Activated T-helper 1 cell treated with Interleukin-2 at 50 U/mL for 16 hours (primary cell): Measurements from ENCODE around the gene WNT2.

Experiments
- DNase-seq: peaks from one replicate; pipeline ENCODE4 v3.0.0-alpha.2; 2020; ENCODE audit warnings: low read depth

WNT2 gene

DNA sequence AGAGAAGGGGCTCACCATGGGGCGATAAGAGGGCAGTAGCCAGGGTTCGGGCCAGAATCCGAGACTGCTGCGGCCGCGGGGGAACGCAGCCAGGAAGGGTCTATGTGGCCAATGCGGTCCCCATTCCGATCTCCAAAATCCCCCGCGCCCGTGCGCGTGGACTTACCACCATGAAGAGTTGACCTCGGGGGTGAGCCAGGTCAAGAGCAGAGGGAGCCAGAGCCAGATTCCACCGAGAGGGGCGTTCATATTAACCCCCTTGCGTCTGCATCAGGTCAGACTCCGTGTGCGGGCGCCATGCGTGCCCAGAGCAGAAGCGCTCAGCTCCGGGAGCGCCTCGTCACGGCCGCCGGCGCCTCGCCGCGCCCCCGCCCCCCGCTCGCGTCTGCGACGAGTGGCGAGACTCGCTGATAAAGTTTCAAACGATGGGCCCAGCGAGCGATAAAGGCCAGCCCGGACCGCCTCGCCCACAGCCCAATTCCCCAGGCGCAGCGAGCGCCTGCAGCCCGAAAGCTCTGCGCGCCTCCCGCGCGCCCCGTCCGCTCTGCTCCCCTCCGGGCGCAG is at the start of gene WNT2:
WNT2 (minus strand) TSS at position 318 of the 564 bp plus-strand sequence; CDS start at position 249, 69 bp downstream.
- no peak for DNase-seq

DNA sequence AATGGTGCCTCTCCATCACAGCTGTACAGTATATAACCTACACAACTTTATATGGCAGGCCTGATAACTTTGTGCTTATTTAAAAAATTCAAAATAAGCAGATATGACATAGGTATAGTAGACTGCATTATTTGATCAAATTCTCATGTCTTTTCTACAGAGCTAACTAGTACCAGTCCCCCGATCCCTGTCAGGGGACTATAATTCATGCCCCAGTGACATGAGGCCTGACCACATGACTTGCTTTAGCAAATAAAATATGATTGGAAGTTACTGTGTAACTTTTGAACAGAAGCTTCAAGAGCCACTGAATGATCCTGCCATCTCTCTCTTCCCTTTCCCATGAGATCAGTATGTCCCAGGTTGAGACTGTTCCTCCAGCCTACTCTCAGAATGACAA is 49.2 kb upstream of the WNT2 start:
- DNase-seq: no peak

DNA sequence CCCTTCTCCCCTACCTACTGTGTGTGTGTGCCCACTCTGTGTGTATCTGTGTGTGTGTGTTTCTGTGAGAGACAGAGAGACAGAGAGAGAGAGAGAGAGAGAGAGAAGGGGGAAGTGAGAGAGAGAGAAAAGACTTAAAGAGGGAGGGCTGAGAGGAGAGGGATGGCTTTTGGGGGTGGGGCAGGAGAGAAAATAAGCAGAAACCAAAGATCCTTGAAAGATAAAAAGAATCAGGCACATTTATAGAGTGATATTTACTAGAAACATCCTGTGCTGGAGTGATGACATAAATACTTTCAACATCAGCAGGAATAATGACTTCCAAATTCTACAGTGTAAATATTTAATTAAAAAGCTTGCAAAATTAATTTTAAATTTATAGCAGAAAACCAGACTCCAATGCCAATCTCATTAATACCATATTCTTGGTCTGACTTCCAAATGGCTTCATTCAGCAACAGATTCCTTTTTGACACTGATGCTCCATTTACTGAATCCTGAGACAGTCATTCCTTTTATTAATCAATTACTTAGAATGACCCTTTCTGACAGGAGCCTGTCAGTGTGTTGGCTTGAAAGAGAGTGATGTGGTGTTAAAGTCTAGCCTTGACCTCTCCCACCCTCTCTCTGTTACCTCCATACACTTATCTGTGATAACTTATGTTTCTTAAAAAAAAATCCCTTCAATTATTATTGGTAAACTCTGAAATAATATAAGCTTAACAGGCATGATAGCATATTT is 41.7 kb upstream of the WNT2 start:
- no peak for DNase-seq

DNA sequence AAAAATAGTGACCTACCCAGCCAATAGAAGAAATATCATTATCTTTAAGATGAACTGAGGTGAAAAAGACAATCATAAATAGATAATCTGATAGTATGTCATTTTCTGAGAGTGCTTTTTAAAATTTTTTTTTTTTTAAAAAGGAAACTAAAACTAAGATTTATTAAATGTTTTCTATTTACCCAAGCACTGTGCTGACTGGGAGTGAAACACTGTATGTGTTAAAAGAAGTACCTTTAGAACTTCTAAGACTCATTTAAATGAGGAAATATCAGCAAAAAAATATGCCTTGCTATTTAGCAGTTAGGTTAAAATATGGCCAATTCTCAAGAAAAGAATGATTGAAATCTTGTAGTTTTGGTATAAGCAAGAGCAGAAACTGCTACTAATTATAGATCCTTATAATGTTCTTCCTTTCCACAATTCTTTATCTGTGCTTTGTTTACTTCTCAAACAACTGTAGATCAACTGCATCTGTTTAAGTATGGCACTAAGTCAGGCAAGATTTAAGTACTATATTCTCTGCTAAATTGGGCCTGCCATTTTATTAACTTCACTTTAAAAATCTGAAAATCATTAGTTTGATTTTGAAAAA is 39.5 kb upstream of the WNT2 start:
- DNase-seq: no peak

DNA sequence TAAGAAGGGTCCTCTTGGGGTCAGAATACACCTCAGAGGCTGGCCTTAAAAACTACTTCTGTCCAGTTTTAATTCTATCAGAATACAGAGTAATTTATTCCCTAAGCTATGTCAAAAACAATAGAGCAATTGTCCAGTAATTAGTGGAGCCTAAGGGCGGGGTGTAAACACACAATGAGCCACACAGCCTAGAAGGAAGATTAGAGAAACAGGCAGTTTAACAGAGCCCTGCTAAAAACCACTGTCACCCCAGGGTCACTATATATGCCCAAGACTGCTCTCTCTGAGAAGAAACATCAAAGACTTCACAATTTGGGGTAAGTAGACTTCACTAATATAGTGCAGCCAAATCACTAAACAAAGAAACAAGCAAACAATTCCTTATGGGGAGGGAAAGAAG is 27.2 kb upstream of the WNT2 start:
- DNase-seq: no peak

DNA sequence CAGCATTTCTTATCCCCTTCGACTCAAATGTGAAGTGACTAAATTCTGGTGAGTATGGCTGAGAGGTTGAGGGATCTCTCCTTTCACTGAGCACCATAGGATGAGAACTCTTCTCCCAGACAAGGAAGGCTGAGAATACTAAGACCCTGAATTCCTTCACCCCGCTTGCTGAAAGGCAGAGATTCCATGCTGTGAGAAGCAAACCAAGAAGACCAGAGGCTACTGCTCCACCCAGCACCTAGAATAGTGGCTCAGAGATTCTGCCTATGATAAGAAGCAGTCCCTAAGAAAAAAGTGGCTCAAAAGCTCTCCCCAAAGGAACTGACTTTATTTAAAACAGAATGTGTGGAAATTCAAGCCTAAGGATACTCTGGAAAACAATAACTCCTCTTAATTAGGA is 26.7 kb upstream of the WNT2 start:
- no peak for DNase-seq

DNA sequence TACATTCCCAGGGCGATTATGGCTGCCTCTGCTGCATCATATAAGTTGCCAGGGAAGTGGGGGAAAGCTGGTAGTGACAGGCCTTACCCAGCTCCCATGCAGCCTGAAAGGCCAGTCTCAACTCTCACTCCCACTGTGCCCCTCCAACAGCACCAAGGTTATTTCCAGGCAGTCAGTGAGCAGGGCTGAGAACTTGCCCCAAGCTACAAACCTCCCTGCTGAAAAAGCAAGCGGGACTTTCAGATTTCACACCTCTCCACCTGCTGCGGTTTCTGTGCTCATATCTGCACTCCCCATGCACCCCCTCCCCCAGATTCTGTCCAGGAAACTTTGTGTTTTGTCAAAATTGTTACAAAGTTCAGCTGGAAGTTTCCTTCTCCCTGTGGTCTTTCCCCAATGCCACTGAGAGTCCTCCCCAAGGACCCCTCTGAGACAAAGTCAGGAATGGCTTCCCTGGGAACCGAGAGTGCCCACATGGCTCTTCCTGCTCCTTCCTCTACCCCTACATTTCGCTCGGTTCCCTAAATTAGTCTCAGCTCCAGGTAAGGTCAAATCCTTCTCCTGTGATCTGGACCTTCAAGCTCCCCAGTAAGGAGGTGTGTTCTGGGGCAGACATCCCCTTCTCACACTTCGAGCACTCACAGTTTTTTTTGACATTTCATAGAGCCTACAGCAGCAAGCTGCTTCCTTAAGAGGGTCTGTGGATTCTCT is 25.3 kb upstream of the WNT2 start:
- DNase-seq: no peak

DNA sequence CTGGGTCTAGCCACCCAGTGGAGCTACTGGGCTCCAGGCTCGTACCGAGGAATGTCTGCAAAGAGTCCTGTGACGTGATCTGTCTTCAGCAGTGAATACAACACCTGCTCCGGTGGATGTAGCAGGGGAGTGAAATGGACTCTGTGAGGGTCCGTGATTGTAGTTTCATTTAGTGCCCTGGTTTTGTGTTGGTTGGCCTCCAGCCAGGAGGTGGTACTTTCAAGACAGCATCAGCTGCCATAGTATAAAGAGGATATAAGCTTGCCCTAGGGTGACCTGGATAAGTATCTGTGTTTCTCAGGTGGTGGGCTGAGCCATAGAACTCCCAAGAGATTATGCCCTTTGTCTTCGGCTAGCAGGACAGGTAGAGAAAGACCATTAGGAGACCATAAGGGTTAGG is 24.6 kb upstream of the WNT2 start:
- no peak for DNase-seq

DNA sequence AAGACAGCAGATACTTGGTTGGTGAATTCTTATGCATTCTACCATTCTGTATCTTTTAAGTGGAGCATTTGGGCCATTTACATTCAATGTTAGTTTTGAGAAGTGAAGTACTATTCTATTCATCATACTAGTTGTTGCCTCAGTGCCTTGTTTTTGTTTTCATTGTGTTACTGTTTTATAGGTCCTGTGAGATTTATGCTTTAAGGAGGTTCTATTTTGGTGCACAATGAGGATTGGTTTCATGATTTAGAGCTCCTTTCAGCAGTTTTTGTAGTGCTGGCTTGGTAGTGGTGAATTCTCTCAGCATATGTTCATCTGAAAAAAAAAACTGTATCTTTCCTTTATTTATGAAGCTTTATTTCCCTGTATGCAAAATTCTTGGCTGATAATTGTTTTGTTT is 23.3 kb upstream of the WNT2 start:
- no peak for DNase-seq

DNA sequence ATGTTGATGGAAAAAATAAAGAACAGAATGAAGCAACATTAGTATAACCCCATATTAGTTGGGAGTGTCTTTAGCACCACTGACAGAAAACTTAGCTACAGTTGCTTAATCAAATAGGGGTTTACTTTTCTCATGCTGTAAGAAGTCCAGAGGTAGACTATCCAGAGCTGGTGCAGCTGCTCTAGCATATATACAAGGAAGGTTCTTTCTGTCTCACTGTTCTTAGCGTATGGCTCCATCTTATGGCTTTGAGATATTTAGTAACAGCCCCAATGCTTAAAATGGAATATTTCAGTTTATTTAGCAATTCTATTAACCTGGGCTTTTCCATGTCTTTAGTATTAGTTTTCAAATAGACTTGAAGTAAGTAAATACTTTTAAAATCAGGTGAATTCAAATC is 15.2 kb upstream of the WNT2 start:
- no peak for DNase-seq

DNA sequence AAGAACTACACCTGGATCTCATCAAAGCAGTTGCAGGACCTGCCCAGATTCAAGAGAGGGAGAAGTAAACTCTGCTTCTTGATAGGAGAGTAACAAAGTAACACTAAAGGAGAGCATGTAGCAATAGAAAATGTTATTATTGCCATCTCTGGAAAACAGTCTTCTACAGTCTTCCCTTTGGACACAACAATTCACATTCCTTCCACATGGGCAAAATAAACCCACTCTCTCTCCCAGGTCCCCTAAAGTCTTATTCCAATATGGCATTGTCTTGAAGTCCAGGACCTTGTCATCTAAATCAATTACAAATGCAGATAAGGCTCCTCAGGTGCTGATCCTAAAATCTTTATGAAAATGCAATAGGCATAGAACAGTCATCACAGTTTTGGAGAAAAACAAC is 10.3 kb upstream of the WNT2 start:
- no peak for DNase-seq

DNA sequence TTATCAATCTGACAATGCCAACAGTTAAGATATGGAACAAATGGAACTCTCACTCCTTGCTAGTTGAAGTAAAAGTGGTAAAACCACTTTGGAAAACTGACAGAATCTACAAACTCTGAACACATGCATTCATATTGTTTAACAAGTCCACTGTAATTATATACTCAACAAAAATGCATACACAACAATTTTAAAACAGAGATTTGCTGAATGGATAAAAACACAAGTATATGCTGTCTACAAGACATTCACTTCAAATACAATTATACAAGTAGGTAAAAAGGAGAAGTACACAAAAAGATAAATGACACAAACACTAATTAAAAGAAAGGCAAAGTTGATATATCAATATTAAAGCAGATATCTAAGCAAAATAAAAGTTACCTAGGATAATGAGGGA is 9.2 kb upstream of the WNT2 start:
- DNase-seq: no peak

DNA sequence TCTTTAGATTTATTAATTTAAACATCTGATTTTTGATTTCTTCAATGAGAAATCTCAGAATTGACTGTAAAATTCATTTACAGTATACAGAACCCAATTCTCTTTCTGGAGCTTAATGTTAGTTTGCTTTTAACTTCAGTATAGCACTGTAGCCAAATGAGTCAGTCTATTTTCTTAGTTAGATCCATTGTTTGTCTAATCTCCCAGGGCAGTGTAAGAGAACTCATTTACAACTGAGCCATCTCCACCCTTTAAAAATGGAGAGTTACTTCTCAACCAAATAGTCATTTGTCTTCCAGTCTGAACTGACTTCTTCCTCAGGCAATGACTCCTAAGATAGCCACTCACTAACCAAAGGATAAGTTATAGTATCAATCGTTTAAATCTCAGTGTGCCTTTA is 3.0 kb upstream of the WNT2 start:
- DNase-seq: no peak

DNA sequence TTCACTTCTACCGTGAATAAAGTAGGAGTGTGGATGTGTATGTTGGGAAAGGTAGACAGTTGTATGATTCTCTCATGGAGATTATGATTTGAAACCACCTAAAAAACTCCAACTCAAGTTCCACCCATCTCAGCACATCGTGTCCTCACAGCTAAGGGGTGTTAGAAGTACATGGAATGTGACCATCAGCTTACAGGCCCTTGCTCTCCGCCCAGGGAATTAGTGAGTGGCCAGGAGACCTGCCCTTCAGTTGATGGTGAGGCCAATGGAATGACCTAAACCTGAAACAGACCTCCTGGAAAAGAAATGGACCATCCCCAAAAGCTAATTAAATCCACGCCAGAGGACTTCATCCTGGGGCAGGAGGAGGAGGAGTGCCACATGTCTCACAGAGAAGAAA is 2.1 kb upstream of the WNT2 start:
- DNase-seq: no peak

DNA sequence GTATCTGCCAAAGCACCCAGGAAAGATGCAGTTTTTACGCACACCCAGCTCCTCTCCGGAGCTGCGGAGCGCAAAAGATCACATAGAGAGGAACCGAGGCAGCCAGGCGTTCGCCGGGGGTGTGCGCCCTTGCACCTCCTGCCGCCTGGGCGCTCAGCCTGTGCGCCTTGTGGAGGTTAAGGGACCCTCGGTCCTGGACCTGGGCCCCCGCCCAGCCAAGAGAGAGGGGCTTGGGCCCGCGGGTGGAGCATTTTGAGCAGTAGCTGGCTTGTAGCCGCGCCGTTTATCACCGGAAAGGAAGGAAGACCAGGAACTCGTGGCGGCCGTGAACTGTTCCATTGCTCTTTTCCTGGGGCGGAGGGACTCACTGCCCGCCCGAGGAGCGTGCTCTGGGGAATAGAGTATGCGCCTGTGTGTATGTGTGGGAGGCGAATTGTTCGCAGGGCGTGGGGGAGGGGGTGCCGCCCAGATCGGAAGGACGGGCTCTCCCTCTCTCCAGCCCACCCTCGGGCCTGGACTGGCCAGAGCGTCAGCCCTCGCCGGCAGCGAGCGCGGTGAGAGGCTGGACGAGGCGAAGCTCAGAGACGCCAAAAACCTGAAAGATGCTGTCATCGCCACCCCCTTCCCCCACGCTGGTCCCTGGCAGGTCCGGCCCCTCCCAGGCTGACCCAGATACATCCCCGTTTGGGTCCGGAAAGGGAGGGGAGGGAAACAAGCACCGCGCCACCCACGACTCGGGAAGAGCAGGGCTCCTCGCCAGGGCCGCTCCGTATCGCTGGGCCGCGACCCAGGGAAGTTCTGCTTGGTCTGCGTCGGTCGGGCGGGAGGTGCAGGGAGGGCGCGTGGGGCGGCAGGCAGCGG is 1.2 kb upstream of the WNT2 start:
- no peak for DNase-seq

DNA sequence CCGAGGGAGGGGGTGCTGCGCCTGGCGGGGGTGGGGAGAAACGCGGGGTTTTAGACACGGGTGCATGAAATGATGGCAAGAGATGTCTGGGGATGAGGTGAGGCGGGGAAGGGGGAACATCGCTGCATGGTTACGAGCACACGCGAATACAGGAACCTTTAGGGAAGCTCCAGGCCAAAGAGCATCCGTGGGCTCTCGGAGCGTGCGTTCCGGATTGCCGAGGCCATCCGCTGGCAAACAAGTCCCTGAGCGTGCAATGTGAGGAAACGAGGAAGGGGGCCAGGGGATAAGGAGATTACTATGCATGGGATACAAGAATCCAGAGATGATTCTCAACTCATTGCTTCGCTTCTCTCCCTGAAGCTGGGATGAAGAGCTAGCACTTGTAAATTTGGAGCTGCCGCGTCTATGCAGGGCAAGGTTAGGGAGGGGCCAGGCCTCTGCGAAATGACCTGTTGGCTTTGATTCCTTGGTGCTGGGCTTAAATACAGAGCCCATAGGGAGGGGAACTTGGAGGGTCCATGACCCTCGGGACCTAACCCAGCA is 520 bp upstream of the WNT2 start:
- no peak for DNase-seq

DNA sequence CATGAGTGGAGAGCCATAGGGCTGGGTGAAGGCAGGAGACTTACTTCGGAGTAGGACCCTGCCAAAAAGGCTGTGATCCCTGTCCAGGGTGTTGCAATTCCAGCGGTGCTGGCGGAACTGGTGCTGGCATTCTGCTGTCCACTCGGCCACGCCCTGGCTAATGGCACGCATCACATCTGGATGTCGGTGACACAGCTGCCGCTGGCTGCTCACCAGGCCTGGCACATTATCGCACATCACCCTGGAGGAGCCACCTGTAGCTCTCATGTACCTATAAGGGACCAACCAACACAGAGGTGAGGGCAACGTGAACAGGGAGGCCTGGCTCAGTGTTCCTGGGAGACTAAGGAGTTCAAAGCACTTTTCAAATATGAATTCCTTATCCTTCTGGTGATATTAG is 2.3 kb downstream of the WNT2 start:
- DNase-seq: no peak

DNA sequence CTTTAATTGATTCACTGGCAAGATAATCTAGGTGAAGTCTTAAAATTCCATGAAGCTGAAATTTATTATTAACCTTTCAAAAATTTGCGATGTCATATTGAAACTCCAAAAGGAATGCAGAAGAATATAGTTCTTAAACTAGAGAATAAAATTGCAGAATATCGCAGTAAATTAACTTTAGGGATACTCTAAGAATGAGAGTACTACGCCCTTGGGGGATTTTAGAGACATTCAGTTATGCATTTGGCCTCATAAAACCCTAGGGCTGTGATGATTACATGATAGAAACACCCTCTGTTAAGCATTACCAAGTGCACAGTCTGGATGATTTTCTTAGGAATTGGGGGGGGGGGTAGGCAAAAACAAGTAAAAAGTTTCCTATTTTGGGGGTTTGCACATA is 3.7 kb downstream of the WNT2 start:
- DNase-seq: no peak

DNA sequence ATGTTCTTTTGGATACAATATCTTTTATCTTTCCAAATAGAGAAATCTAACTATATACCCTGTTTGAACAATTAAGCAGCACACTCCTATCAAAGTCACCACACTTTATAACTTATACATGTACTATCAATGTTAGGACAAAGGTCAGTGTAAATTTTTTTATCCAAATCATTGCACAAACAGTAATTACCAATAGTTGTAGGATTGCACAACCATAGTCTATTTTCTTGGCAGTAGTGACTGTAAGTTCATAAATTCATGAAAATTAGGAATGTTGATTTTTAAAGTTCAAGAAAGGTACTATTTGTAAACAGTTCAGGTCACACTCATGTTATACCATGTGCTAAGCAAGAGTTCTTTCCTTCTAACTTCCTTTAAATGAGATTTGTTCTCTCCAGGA is 9.3 kb downstream of the WNT2 start:
- DNase-seq: no peak

DNA sequence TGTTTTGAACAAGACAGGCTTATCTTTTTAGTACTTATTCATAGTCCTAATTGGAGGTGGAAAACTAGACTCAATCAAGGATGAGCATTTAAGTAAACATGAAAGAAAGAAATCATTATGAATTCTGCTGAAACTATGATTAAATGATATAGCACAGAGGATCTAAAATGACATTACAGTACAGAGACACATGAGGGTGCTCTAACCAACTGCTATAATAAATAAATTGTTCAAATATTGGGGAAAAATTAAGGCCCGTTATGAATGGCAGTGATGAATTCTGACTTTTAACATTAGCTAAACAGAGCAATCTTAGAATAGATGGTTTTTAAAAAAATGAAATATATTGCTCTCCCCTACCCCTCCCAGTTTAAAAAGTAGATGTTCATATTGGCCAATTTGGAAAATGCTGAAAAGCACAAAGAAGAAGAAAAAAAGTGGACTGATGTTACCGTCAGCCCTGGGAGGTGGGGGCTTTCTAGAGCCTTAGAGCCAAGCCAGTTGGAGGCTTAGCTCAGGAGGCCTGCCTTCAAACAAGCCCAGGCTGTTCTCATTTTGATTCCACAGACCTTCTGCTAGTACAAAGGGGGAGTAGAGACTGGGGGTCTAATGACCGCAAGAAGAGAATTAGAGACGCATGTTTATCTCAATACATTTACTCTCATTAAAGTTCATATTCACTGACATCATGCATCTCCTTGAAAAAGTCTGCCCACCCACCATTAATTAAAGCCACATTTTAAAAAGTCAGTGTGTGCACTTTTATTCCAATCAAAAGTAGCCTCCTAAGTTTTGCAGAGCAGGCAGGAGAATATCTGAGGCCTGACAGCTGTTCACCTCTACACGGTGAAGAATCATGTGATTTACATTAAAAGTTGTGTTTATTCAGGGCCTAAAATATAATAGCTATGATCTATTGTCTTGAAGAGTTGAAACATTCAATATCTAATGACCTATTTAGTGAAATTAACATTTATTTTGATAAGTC is 10.0 kb downstream of the WNT2 start:
- DNase-seq: no peak

DNA sequence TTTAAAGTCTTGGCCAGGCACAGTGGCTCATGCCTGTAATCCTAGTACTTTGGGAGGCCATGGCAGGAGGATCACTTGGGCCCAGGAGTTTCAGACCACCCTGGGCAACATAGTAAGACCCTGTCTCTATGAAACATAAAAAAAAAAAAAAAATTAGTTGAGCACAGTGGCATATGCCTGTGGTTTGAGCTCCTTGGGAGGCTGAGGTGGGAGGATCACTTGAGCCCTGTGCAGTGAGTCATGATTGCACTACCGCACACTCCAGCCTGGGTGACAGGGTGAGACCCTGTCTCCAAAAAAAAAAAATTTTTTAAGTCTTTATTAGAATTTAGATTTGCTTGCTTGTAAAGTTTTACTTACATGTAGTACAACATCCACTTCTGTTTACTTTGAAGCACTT is 14.0 kb downstream of the WNT2 start:
- DNase-seq: no peak
